A549 treated with Mapracorat at 1 μM for 4 hours (cell line): ENCODE results near the gene MMP1. TPM values are rescaled to one million over a fixed set of nuclear protein-coding genes. Genes with fewer than 3 reads are reported as not detected.

ENCODE experiments used
- total RNA-seq: library from RNA; stranded (reverse); fragments of 200-300 nt; extraction: Qiagen RNA extraction; gene quantifications from 5 replicates; pipeline ENCODE4 v1.2.3, GENCODE V29; 2022

MMP1 gene
- total RNA-seq = 0.42 to 1.1 TPM (median 0.79 TPM) in 5 replicates

GRCh38 chr11:102798012-102798746, at the start of gene MMP1:
Gene MMP1, minus strand, starts transcription at chr11:102798160. Its CDS starts 68 bp downstream, at chr11:102798092.

DNA sequence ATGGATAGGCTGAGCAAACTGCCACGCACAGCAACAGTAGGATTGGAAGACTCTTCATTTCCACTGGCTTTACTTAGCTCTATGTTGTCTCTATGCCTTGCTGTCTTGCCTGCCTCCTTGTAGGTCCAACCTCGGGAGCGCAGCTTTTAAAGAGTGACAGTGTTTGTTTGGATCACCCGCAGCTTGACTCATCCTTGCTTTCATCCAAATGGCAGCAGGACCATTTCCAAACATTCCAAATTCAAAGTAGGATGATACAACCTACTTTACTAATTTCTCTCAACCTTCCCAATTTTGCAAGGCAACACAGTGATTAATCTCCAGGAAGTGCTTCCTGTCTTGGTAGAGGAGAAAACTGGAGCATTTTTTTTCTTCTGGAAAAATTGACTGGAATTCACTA, 45.5 kb upstream of the MMP1 start, which contains the start of gene MMP3:
TSS of gene MMP3 (minus strand) at position 121 of the 400 bp plus-strand sequence. CDS start at position 58, 63 bp downstream.

GRCh38 chr11:102780491-102780918, 17.5 kb downstream of the MMP1 start, which contains the start of gene MMP10:
Gene MMP10, minus strand, starts transcription at chr11:102780628. Its CDS starts 37 bp downstream, at chr11:102780591.

Other genes starting within 250 kb of the MMP1 start
- not detected in 5 replicates for gene MMP20, start 172.8 kb downstream of the MMP1 start, total RNA-seq
- not detected in 5 replicates for gene MMP27, start 92.4 kb downstream of the MMP1 start, total RNA-seq
- gene MMP8, start 73.2 kb downstream of the MMP1 start, total RNA-seq = not detected in 5 replicates
- gene MMP10, start 17.5 kb downstream of the MMP1 start, total RNA-seq = 0.60 to 1.1 TPM (median 0.91 TPM) in 5 replicates
- 0.13 to 0.48 TPM in 2 of 5 replicates, not detected in the others for gene MMP3, start 45.4 kb upstream of the MMP1 start, total RNA-seq
- gene MMP12, start 76.8 kb upstream of the MMP1 start, total RNA-seq = 0.07 to 0.11 TPM (median 0.10 TPM) in 4 of 5 replicates, not detected in the other
- gene MMP13, start 157.6 kb upstream of the MMP1 start, total RNA-seq = not detected in 5 replicates